Stimulated activated CD8-positive, alpha-beta memory T cell treated with anti-CD3 and anti-CD28 coated beads, Interleukin-7, amount 100 ng/mL, for 48 hours (primary cell): Measurements from ENCODE around the gene DDX10.

Experiments
- DNase-seq, 2 donors: peaks; one replicate each; pipeline ENCODE4 v3.0.0-alpha.2; 2020; ENCODE audit warnings: low read depth in 1 of 2; ENCODE audit errors: extremely low read depth in 1 of 2

The DDX10 gene

GRCh38 chr11:108966978-108967377 is 302.1 kb downstream of the DDX10 start:
- DNase-seq: no peak

GRCh38 chr11:108967571-108967970 is 302.7 kb downstream of the DDX10 start:
- DNase-seq: no peak

GRCh38 chr11:108970221-108970991 is 305.5 kb downstream of the DDX10 start:
- DNase-seq: no peak

- DNase-seq: no peak
These were observed 308.7 kb downstream of the DDX10 start for GRCh38 chr11:108973402-108974162.

GRCh38 chr11:108975026-108975425 is 310.2 kb downstream of the DDX10 start:
- no peak for DNase-seq

- no peak for DNase-seq
These were observed 310.8 kb downstream of the DDX10 start for GRCh38 chr11:108975641-108976071.

- no peak for DNase-seq
These were observed 319.0 kb downstream of the DDX10 start for GRCh38 chr11:108983636-108984420.

- no peak for DNase-seq
These were observed 319.7 kb downstream of the DDX10 start for GRCh38 chr11:108984523-108984922.

GRCh38 chr11:108985236-108985944 is 320.5 kb downstream of the DDX10 start:
- DNase-seq: no peak

GRCh38 chr11:108985945-108986279 is 321.0 kb downstream of the DDX10 start:
- DNase-seq: no peak
